ENCODE measurements around the gene ASGR2.

GRCh38 chr17:7068268-7068667, 46.4 kb downstream of the ASGR2 start:
- no peak for TF ChIP-seq FOXM1 (IDR thresholded peaks at IDR 0.05; ENCODE audit: borderline replicate concordance)
- TF ChIP-seq CTBP1 (IDR thresholded peaks at IDR 0.05; ENCODE audit: borderline replicate concordance), result no peak
- TF ChIP-seq HDGF (IDR thresholded peaks at IDR 0.05; ENCODE audit: borderline replicate concordance), result no peak
- no peak for TF ChIP-seq BHLHE40 (IDR thresholded peaks at IDR 0.05; ENCODE audit: borderline replicate concordance)
- TF ChIP-seq SUZ12 (IDR thresholded peaks at IDR 0.05), result no peak
- TF ChIP-seq SP1 (IDR thresholded peaks at IDR 0.05), result no peak
